ENCODE data around the gene NLE1.

GRCh38 chr17:35079547-35080423 is 62.3 kb downstream of the NLE1 start:
- TF ChIP-seq CTCF (conservative IDR thresholded peaks at IDR 0.05 in 1 of 2, IDR thresholded peaks at IDR 0.05 in 1 of 2; ENCODE audit: extremely low read depth in 1 of 2, insufficient read depth in 1 of 2, low read depth in 1 of 2, low read length in 2 of 2) (no peak), EZH2 (IDR thresholded peaks at IDR 0.05; ENCODE audit: borderline replicate concordance, low read length) (no peak)

Data from mammary epithelial cell (primary cell).